ENCODE measurements around the gene LZTS3. TPM values are rescaled to one million over a fixed set of nuclear protein-coding genes. Genes with fewer than 3 reads are reported as not detected.

LZTS3 gene
- polyA plus RNA-seq, 1 donor (not counting 4 experiments of a cell fraction or from before 2014, with no cell fraction given), result 2.5 TPM

DNA sequence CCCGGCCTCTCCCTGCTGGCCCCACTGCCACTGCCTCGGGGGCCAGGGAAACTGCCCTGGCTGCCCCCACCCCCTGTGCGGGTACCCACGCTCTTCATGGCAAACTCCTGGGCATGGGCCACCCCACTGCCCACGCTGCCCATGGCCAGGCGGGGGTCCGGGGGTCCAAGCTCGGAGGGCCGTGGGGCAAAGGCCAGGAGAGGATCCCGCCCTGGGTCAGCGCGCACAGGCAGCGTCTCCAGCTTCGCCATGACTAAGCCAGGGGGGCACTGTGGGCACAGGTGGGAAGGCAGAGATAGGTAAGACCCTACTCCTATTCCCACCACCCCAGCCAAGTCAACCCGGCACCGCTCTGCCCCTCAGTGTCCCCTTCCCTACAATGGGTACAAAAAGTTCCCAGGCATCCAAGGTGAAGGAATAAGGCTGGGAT is 6.4 kb downstream of the LZTS3 start:
- no peaks in the 10 kb centered on the region for H3K36me3 ChIP-seq (ENCODE audit: control insufficient read depth in 2 of 2, extremely low read depth in 1 of 2, insufficient read depth in 2 of 2, low read length in 2 of 2)
- DNase-seq (ENCODE audit: low read depth, low spot score) (no peak), FAIRE-seq (no peak)
- peaks cover 27% of the 10 kb centered on the region for H3K27me3 ChIP-seq (ENCODE audit: control insufficient read depth, extremely low read depth, insufficient read depth, low read length)
- no peak overlapping the region for H2AFZ ChIP-seq (ENCODE audit: control insufficient read depth, low read length)
- H4K20me1 ChIP-seq (ENCODE audit: control insufficient read depth, extremely low read depth, insufficient read depth, low read length), result no peaks in the 10 kb centered on the region
- TF ChIP-seq CTCF (optimal IDR thresholded peaks at IDR 0.05 in 1 of 3, IDR thresholded peaks at IDR 0.05 in 1 of 3, conservative IDR thresholded peaks at IDR 0.05 in 1 of 3; ENCODE audit: extremely low read depth in 1 of 3, insufficient read depth in 2 of 3, low read length in 3 of 3) (no peak), EZH2 (IDR thresholded peaks at IDR 0.05; ENCODE audit: low read length) (no peak)
- no peak overlapping the region for H3K27ac ChIP-seq (ENCODE audit: control insufficient read depth, insufficient read depth, low read length)
- no peak overlapping the region for H3K9ac ChIP-seq (ENCODE audit: control insufficient read depth, extremely low read depth, insufficient read depth, low read length)
- H3K4me3 ChIP-seq (ENCODE audit: control insufficient read depth in 2 of 3, extremely low read depth in 1 of 3, insufficient read depth in 2 of 3, low read depth in 1 of 3, low read length in 3 of 3), result no peak overlapping the region
- no peaks in the 10 kb centered on the region for H3K4me1 ChIP-seq (ENCODE audit: control insufficient read depth, extremely low read depth, insufficient read depth, low read length)
- H3K79me2 ChIP-seq (ENCODE audit: control insufficient read depth, insufficient read depth, low read length), result no peaks in the 10 kb centered on the region
- no peaks in the 10 kb centered on the region for H3K9me1 ChIP-seq (ENCODE audit: control insufficient read depth, extremely low read depth, insufficient read depth, low read length)
- no peaks in the 10 kb centered on the region for H3K9me3 ChIP-seq (ENCODE audit: control insufficient read depth, low read depth, low read length)
- dilution Hi-C loops (cut with MboI; ENCODE audit: extremely low pct_ligation_motif_present, low sequenced_read_pairs), result no loop called here
- no peak overlapping the region for H3K4me2 ChIP-seq (ENCODE audit: control insufficient read depth, extremely low read depth, insufficient read depth, low read depth, low read length)

GRCh38 chr20:3166338-3166912 is 6.9 kb downstream of the LZTS3 start:
- no peak overlapping the region for H3K9ac ChIP-seq (ENCODE audit: control insufficient read depth, extremely low read depth, insufficient read depth, low read length)
- TF ChIP-seq EZH2 (IDR thresholded peaks at IDR 0.05; ENCODE audit: low read length) (no peak), CTCF (optimal IDR thresholded peaks at IDR 0.05 in 1 of 3, IDR thresholded peaks at IDR 0.05 in 1 of 3, conservative IDR thresholded peaks at IDR 0.05 in 1 of 3; ENCODE audit: extremely low read depth in 1 of 3, insufficient read depth in 2 of 3, low read length in 3 of 3) (no peak)
- DNase-seq (ENCODE audit: low read depth, low spot score) (no peak), FAIRE-seq (no peak)
- dilution Hi-C loops (cut with MboI; ENCODE audit: extremely low pct_ligation_motif_present, low sequenced_read_pairs), result no loop called here
- H4K20me1 ChIP-seq (ENCODE audit: control insufficient read depth, extremely low read depth, insufficient read depth, low read length), result no peaks in the 10 kb centered on the region
- no peaks in the 10 kb centered on the region for H3K79me2 ChIP-seq (ENCODE audit: control insufficient read depth, insufficient read depth, low read length)
- peaks cover 24% of the 10 kb centered on the region for H3K27me3 ChIP-seq (ENCODE audit: control insufficient read depth, extremely low read depth, insufficient read depth, low read length)
- no peak overlapping the region for H3K4me2 ChIP-seq (ENCODE audit: control insufficient read depth, extremely low read depth, insufficient read depth, low read depth, low read length)
- H3K36me3 ChIP-seq (ENCODE audit: control insufficient read depth in 2 of 2, extremely low read depth in 1 of 2, insufficient read depth in 2 of 2, low read length in 2 of 2), result no peaks in the 10 kb centered on the region
- H3K27ac ChIP-seq (ENCODE audit: control insufficient read depth, insufficient read depth, low read length), result no peak overlapping the region
- no peak overlapping the region for H2AFZ ChIP-seq (ENCODE audit: control insufficient read depth, low read length)
- no peak overlapping the region for H3K4me3 ChIP-seq (ENCODE audit: control insufficient read depth in 2 of 3, extremely low read depth in 1 of 3, insufficient read depth in 2 of 3, low read depth in 1 of 3, low read length in 3 of 3)
- no peaks in the 10 kb centered on the region for H3K9me1 ChIP-seq (ENCODE audit: control insufficient read depth, extremely low read depth, insufficient read depth, low read length)
- no peaks in the 10 kb centered on the region for H3K4me1 ChIP-seq (ENCODE audit: control insufficient read depth, extremely low read depth, insufficient read depth, low read length)
- no peaks in the 10 kb centered on the region for H3K9me3 ChIP-seq (ENCODE audit: control insufficient read depth, low read depth, low read length)

All from keratinocyte (primary cell).